GM12873 (cell line): ENCODE results near the gene GLT1D1.

Experiments used
- TF ChIP-seq, protein P1 (sequence below): IDR thresholded peaks from 2 replicates; pipeline ENCODE4 v1.5.1; 2012; ENCODE audit warnings: low read depth, mild to moderate bottlenecking, moderate library complexity, low read length, control low read depth; ENCODE audit not compliant: insufficient read depth; ENCODE audit errors: missing control alignments

GLT1D1 gene

DNA sequence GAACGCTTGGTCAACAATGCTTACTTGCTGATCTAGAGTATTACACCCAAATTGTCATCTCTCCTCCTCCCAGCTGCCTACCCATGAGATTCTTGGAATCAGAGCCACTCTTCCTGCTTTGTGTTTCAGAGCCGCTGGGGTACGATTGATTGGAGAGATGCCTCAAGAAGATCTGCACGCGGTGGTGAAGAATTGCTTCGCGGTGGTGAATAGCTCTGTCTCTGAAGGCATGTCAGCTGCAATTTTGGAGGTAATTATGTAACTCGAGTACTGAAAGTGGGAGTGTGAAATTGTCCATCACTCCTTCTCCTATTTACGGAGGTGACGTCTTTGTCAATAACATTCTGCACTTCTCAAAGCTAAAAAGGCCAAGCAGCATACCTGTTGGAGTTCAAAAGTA is 93.9 kb downstream of the GLT1D1 start:
- TF ChIP-seq, protein P1, sequence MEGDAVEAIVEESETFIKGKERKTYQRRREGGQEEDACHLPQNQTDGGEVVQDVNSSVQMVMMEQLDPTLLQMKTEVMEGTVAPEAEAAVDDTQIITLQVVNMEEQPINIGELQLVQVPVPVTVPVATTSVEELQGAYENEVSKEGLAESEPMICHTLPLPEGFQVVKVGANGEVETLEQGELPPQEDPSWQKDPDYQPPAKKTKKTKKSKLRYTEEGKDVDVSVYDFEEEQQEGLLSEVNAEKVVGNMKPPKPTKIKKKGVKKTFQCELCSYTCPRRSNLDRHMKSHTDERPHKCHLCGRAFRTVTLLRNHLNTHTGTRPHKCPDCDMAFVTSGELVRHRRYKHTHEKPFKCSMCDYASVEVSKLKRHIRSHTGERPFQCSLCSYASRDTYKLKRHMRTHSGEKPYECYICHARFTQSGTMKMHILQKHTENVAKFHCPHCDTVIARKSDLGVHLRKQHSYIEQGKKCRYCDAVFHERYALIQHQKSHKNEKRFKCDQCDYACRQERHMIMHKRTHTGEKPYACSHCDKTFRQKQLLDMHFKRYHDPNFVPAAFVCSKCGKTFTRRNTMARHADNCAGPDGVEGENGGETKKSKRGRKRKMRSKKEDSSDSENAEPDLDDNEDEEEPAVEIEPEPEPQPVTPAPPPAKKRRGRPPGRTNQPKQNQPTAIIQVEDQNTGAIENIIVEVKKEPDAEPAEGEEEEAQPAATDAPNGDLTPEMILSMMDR = no peak

DNA sequence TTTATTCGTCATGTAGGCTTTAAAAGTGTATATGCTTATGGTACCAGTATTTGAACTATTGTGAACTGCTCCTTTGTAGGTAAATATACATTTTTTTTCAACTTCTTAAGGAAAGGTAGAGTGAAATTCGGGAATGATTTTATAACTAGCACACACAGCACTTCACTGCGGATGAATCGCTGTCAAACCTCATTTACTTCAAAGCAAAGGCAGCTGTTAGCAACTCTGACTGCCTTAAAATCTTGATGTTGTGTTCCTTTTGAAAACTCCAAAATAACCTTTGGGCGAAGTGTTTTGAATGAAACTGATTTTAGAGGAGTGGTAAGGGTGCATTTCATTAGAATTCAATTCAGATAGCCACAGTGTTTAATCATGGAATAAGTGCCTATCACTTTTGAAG is 95.8 kb downstream of the GLT1D1 start:
- TF ChIP-seq, protein P1 = no peak

DNA sequence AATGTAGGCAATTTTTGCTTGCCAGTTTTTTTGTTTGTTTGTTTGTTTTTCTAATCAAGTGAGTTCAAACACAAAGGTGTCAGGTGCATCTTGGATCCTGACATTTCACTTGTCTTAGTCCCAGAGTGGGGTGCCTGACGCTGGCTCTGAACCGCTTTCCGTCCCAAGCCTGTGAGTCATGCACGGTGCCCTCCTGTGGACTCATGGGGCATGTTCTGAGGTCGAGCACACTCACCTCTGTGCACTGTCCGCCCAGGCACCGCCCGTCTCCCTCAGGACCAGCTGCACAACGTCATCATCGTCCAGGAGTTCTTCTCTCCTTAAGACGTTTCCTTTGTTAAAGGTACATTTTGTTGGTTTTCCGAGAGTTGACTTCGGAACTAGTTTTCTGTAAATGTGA is 98.2 kb downstream of the GLT1D1 start:
- TF ChIP-seq, protein P1 = no peak

DNA sequence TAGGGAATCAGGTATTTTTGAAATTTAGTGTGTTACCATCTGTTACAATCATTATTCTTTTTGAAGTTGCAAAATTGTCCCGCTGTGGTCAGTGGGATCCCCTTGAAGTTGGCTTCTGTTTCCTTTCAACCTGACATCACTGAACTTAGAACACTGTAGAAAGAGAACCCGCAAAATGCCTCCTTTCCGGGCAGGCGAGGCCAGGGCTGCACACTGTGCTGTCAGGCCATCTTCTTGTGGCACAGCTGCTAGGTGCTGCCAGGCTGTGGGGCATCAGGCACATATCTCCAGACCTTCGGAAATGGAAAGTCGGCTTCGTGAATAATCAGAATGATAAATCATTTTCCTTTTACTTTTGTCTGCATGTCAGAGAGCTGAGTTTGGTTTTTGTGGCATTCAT is 103.5 kb downstream of the GLT1D1 start:
- TF ChIP-seq, protein P1 = no peak

DNA sequence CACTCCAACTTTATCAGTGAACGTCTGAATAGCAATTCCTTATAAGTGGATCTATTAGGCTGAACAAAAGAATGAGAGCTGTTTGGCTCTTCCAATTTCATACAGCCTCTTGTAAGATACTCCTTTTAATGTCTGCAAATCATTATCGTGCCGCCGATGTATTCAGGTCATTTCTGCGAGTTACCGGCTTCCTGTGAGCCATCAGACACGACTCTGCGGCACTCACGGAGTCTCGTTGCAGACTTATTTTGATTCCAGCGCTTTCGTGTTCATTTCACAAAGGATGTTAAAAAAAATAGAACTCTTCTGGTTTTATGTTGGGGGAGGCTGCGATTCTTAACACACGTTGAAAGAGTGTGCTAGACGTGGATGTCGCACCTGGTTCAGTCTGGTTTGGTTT is 106.6 kb downstream of the GLT1D1 start:
- TF ChIP-seq, protein P1 = no peak

DNA sequence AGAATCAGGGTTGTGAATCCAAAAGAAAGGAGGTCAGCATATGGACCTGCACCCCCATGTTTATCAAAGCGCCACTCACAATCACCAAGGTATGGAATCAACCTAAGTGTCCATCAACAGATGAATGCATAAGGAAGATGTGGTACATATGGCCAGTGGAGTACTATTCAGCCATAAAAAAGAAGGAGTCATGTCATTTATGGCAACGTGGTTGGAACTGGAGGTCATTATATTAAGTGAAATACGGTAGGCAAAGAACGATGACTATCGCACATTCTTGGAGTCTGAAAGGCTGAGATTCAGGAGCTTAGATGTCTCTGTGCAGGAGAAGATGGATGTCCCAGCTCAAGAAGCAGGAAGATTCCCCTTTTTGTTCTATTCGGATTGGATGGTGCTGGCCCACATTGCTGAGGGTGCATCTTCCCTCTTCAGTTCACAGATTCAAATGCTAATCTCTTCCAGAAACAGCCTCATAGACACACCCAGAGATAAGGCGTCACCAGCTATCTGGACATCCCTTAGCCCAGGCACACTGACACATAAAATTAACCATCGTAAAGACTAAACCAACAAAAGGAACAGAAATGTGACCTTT is 108.1 kb downstream of the GLT1D1 start:
- TF ChIP-seq, protein P1 = no peak

DNA sequence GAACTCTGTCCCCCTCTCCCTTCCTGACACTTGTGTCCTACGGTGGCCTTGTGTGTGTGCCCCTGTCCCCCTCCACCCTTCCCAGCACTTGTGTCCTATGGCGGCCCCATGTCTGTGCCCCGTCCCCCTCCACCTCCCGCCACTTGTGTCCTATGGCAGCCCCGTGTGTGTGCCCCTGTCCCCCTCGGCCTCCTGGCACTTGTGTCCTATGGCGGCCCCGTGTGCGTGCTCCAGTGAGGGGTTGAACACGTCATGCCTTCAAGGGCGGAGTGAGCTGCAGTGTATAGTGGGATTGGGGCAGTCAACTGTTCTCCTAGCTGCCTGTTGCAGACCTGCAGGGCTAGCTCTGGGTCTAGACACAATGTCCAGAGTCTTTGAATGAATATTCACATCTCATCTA is 108.7 kb downstream of the GLT1D1 start:
- TF ChIP-seq, protein P1 = no peak
